ENCODE measurements around the gene ADH1B. TPM values are rescaled to one million over a fixed set of nuclear protein-coding genes. Genes with fewer than 3 reads are reported as not detected.

The ADH1B gene
- total RNA-seq, 4 donors from 2014 or later, result 72.0 to 367 (median 194) TPM

DNA sequence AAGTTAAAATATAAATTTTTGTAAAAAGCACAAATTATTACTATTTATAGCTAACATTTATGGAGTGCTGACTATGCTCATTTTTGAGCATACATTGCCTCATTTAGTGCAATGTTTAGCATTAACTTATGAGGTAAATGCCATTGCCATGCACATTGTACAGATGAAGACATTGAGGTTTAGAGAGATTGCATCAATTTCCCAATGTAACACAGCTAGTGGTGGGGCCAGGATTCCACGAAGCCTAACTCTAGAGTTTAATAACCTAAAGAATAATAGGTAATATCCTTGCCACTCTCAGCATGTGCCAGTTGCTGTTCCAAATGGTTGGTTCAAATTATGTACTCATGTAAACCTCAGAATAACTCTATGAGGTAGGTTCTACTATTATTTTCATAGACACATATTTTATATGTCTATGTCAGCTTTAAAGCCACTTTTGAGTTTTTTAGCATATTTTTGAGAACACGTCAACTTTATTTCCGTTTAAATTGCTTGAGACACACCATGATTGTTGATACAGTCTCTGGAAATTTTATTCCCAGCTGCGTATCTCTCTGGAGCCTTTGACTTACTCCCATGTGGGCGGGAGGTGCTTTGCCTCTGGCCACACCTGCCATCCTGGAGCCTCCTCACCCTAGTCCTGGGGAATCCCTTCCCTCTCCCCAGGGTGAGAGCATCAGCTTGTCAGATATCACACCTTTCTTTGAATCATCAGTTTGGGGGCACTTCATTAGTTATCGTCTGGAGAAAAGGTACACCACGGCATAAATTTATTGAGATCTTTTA lies 19.6 kb downstream of the ADH1B start:
- no peaks in the 10 kb centered on the region for H3K4me1 ChIP-seq
- no peak for DNase-seq
- no peak overlapping the region for H3K4me3 ChIP-seq
- H3K9me3 ChIP-seq, result no peaks in the 10 kb centered on the region
- H3K36me3 ChIP-seq, result no peaks in the 10 kb centered on the region
- peak overlapping the region; percentile 18 to 76 (median 52) for H3K27ac ChIP-seq
- TF ChIP-seq, protein P1, sequence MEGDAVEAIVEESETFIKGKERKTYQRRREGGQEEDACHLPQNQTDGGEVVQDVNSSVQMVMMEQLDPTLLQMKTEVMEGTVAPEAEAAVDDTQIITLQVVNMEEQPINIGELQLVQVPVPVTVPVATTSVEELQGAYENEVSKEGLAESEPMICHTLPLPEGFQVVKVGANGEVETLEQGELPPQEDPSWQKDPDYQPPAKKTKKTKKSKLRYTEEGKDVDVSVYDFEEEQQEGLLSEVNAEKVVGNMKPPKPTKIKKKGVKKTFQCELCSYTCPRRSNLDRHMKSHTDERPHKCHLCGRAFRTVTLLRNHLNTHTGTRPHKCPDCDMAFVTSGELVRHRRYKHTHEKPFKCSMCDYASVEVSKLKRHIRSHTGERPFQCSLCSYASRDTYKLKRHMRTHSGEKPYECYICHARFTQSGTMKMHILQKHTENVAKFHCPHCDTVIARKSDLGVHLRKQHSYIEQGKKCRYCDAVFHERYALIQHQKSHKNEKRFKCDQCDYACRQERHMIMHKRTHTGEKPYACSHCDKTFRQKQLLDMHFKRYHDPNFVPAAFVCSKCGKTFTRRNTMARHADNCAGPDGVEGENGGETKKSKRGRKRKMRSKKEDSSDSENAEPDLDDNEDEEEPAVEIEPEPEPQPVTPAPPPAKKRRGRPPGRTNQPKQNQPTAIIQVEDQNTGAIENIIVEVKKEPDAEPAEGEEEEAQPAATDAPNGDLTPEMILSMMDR (IDR thresholded peaks at IDR 0.05), result no peak
- no peak for TF ChIP-seq POLR2A (IDR thresholded peaks at IDR 0.05)
- no peaks in the 10 kb centered on the region for H3K27me3 ChIP-seq

DNA sequence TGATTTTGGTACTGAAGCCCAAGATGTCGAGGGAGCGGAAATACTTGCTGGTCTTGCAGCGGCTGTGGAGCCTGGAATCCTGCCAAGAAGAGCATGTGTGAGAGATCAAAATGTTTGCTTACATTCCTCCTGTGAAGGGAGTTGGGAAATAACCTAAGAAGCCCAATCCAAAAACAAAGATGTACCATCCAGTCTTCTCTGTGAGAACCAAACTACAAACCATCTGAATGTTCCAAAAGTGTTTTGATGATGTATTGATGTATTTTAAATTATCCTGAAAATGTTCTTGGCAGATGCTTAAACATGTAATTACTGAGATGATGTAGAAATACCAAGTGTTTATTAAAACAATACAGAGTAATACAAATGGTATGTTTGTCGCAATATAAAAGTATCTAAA lies 20.3 kb downstream of the ADH1B start:
- no peaks in the 10 kb centered on the region for H3K27me3 ChIP-seq
- H3K36me3 ChIP-seq, result no peaks in the 10 kb centered on the region
- H3K9me3 ChIP-seq, result no peaks in the 10 kb centered on the region
- DNase-seq, result peak in 2 of 3 donors; percentile 18 to 75
- H3K4me3 ChIP-seq, result no peak overlapping the region
- peak overlapping the region in 3 of 4 donors; percentile 13 to 76 (median 39) for H3K27ac ChIP-seq
- no peaks in the 10 kb centered on the region for H3K4me1 ChIP-seq
- TF ChIP-seq, protein P1 (IDR thresholded peaks at IDR 0.05), result no peak
- TF ChIP-seq POLR2A (IDR thresholded peaks at IDR 0.05), result no peak

DNA sequence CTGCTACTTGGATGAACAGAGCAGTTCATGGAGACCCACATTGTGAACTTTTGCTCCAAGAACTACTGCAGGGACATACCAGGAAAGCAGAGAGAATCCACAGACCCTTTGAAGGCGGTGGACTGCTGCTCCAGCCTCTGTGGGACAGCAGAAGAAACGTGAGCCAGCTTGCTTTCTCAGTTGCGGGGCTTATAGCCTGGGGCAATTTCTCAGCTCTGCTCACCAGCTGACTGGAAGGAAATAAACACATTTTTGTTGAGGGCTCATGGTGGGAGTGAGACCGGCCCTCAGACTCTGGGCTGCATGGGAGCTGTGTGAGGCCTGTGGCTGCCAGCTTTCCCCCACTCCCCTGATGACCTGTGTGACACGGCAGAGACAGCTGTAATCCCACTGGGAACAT lies 27.8 kb downstream of the ADH1B start:
- Histone ChIP-seq H3K4me3 (no peak overlapping the region), H3K27ac (no peak overlapping the region), H3K4me1 (no peaks in the 10 kb centered on the region), H3K27me3 (no peaks in the 10 kb centered on the region), H3K9me3 (no peaks in the 10 kb centered on the region), H3K36me3 (no peaks in the 10 kb centered on the region)
- TF ChIP-seq, protein P1 (IDR thresholded peaks at IDR 0.05), result no peak
- TF ChIP-seq POLR2A (IDR thresholded peaks at IDR 0.05), result no peak
- DNase-seq, result no peak

DNA sequence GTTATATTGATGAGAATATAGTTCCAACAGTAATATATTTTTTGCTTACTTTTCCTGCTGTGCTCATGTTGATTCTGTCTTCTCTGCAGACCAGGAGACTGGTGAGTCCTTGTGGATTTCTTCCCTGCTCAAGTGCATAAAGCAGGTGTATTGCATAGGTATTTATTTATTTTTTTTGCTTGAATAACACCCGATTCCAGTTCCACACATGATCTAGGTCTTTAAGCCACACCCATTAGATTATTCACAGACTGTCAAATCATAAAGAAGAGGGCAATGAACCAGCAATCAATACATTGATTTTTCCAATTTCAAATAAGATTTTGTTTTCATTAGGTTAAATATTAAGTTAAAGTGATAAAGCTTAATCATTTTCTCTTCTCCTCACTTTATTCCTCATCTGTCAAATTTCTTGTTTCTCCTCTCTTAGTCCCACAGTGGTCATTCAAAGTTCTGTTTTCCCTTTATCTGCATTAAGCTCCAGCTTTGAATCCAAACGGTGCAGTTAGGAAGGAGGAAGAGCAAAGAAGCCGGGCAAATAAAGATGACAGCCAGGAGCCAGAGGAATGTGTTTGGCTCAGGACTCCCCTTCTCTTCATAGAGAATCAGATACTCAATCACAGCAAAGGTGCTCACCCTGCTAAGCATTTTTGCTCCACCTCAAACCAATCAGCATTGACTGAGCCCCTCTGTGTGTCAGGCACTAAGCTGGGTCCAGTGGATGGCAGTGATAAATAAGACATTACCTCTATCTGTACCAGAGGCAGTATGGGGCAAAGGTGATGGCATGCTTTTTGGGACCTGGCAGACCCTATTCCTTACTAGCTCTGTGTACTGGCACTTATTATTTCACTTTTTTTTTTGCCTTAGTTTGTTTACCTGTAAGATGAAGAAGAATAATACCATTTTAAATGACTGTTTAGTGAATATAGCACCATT lies 30.1 kb downstream of the ADH1B start, which contains the start of gene ADH1A:
Gene ADH1A, minus strand, starts transcription at position 138 of the 939 bp plus-strand sequence. Its CDS starts 71 bp downstream, at position 67.
- H3K27me3 ChIP-seq, result no peaks in the 10 kb centered on the region
- no peak for DNase-seq
- no peaks in the 10 kb centered on the region for H3K36me3 ChIP-seq
- H3K9me3 ChIP-seq, result no peaks in the 10 kb centered on the region
- no peaks in the 10 kb centered on the region for H3K4me1 ChIP-seq
- no peak within 1 kb of the TSS for H3K4me3 ChIP-seq
- TF ChIP-seq POLR2A (IDR thresholded peaks at IDR 0.05), result no peak
- TF ChIP-seq, protein P1 (IDR thresholded peaks at IDR 0.05), result no peak
- H3K27ac ChIP-seq, result no peak within 1 kb of the TSS

DNA sequence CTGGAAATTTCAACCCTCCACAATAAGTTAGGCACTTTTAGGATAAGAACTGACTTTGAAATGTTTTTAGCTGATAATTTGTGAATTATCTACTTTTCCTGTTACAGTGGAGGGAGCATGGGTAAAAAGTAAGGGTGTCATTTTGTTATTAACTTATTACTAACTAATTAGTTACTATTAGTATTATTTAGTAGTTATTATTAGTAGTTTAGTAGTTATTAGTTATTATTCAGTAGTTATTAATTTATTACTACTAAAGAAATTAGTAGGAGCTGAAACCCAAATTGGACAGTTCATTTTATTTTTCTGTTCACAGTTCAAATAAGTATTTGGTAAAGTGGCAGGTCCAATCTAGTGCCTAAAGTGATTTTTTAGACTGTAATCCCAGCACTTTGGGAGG lies 35.8 kb downstream of the ADH1B start:
- Histone ChIP-seq H3K9me3 (no peaks in the 10 kb centered on the region), H3K27ac (no peak overlapping the region), H3K4me1 (no peaks in the 10 kb centered on the region), H3K4me3 (no peak overlapping the region), H3K36me3 (no peaks in the 10 kb centered on the region), H3K27me3 (no peaks in the 10 kb centered on the region)
- DNase-seq, result no peak
- TF ChIP-seq, protein P1 (IDR thresholded peaks at IDR 0.05), result no peak
- TF ChIP-seq POLR2A (IDR thresholded peaks at IDR 0.05), result no peak
